SK-N-MC (cell line): ENCODE data around the gene LSM2.

Experiments used
- DNase-seq: peaks from one replicate; pipeline ENCODE4 v3.0.0-alpha.2; 2011; ENCODE audit warnings: low read depth, low spot score
- H3K27ac ChIP-seq: fragments of 200-600 bp; sonication (generic); 2 replicates; pipeline ENCODE4 v1.5.1; 2016; ENCODE audit warnings: mixed run types
- H3K36me3 ChIP-seq: fragments of 200-600 bp; sonication (generic); 2 replicates; pipeline ENCODE4 v1.6.1; 2017; ENCODE audit warnings: antibody characterized with exemption, low read length, mixed read lengths; ENCODE audit not compliant: insufficient read depth
- H3K4me3 ChIP-seq: fragments of 200-600 bp; sonication (generic); 2 replicates; pipeline ENCODE4 v1.5.1; 2016
- H3K9ac ChIP-seq: fragments of 200-600 bp; sonication (generic); 2 replicates; pipeline ENCODE4 v1.8.0; 2017; ENCODE audit warnings: mixed run types, mixed read lengths; ENCODE audit not compliant: insufficient read length
- H3K9me3 ChIP-seq: fragments of 200-600 bp; sonication (generic); 2 replicates; pipeline ENCODE4 v1.6.1; 2017; ENCODE audit warnings: low read depth, mild to moderate bottlenecking, antibody characterized with exemption, low read length, moderate library complexity, mixed read lengths
- EZH2 ChIP-seq: fragments of 200-600 bp; sonication (generic); IDR thresholded peaks from one replicate; pipeline ENCODE4 v1.6.1; 2017; ENCODE audit warnings: antibody characterized with exemption
- FOXP2 ChIP-seq: optimal IDR thresholded peaks from 2 replicates; pipeline ENCODE3; 2011; ENCODE audit warnings: mild to moderate bottlenecking, moderate library complexity; ENCODE audit not compliant: insufficient read depth; ENCODE audit errors: extremely low read length, control extremely low read depth
- POLR2AphosphoS5 ChIP-seq: IDR thresholded peaks from 2 replicates; pipeline ENCODE4 v1.6.1; 2012; ENCODE audit warnings: mild to moderate bottlenecking, low read depth, low read length, borderline replicate concordance

The LSM2 gene

DNA sequence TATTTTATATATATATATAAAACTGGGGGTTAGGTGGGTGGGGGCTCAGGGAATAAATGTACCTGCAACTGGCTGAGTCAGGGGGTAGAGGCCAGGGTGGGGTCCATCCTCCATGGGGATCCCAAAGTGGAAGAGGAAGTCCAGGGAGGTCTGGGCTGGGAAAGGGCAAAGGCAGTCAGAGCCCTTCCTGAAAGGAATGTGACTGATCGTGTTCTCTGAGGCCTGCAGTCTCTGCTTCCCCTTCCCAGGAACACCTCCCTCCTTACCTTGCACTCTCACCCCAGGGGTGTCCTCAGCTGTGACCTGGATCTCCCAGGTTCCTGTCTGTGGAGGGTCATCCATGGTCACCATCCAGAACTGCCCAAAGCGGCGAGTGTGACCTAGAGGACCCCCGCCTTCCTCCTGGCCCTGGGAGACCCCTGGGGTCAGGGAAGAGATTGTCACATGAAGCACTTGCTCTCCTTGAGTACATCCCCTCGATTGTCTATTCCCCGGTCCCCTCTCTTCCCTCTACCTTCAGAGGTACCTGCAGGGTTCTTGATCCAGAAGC is 39.6 kb downstream of the LSM2 start:
- no peaks in the 10 kb centered on the region for H3K9me3 ChIP-seq
- no peak for DNase-seq
- H3K27ac ChIP-seq = no peak overlapping the region
- peaks cover 14% of the 10 kb centered on the region for H3K36me3 ChIP-seq
- no peak overlapping the region for H3K4me3 ChIP-seq
- H3K9ac ChIP-seq = no peak overlapping the region
- TF ChIP-seq POLR2AphosphoS5 (no peak), EZH2 (no peak), FOXP2 (no peak)

DNA sequence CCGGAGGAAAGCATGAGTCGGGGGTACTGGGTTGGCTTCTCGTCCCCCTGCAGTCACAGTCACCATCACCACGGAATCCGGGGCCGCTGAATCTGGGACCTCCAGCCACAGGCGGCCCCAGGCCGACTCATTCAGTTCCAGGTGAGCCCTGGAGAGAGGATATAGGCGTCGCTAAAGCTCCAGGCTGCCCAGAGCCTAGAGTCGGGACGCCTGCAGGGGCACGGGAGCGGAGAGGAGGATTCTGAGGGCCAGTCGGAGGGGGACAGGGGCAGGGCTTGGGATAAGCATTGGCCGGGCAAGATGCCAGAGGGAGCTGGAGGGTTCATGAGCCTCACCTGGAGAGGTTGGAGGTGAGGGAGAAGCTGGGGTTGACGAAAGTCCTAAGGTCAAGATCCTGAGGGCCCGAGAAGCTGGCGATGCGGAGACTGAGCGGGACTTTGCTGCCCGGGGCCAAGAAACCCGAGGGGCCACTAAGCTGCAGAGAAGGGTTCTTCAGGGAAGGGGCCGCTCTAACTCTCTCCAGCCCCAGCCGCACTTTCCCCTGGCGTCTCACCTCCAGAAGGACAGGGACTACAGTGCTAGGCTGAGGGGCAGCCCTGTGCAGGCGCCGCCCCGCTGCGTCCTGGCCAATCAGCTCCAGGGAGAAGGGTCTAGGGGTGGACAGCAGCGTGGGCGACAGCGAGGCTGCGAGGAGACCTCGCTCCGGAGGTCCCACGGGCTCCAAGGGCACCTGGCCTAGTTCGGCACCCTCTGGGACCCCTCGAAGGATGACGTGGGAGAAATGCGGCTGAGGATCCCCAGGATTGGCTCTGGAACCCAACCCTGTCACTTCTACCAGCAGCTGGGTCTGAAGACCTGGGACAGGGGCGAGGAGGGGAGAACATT is 40.6 kb downstream of the LSM2 start:
- Histone ChIP-seq H3K9ac (no peak overlapping the region), H3K36me3 (peaks cover 24% of the 10 kb centered on the region), H3K4me3 (no peak overlapping the region), H3K9me3 (no peaks in the 10 kb centered on the region), H3K27ac (no peak overlapping the region)
- no peak for DNase-seq
- no peak for TF ChIP-seq POLR2AphosphoS5
- no peak for TF ChIP-seq FOXP2
- TF ChIP-seq EZH2 = no peak

DNA sequence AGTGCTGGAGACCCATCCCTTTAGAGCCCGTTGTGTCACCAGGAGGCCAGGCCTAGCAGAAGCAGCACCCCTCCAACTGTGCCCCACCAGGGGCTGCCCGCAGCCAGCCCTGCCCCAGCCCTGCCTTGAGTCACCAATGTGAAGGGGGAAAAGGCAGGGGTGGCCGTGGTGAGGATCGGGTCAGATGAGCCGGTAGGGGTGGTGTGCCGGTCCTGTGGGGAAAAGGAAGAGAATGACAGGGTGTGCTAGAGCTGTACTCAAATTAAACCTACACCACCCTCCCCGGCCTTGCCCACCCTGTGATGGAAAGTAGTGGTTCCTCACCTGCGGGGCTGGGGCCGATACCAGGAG is 41.2 kb downstream of the LSM2 start:
- no peak for TF ChIP-seq POLR2AphosphoS5
- Histone ChIP-seq H3K9ac (no peak overlapping the region), H3K9me3 (no peaks in the 10 kb centered on the region), H3K36me3 (peaks cover 30% of the 10 kb centered on the region), H3K27ac (no peak overlapping the region), H3K4me3 (no peak overlapping the region)
- DNase-seq = no peak

DNA sequence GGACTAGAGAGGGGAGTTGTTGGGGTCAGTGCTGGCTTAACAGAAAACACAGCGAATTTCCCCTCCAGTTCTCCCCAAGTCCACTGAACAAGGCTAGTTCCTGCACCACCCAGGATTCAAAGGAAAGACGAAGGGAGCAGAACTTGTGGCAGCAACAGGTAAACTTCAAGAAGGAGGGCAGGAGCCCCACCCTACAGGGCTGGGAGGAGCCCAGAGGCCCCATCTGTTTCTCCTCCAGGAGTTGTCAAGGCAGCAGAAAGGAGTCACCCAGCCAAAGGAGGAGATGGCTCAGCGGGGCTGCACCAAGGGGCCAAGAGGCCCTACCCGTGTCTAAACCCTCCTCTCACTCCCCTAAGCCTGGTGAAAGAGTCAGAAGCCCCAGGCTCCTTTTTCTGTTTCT is 42.6 kb downstream of the LSM2 start:
- no peak for DNase-seq
- no peak for TF ChIP-seq EZH2
- TF ChIP-seq POLR2AphosphoS5 = no peak
- TF ChIP-seq FOXP2 = no peak
- H3K36me3 ChIP-seq = peaks cover 42% of the 10 kb centered on the region
- H3K9ac ChIP-seq = no peak overlapping the region
- H3K9me3 ChIP-seq = no peaks in the 10 kb centered on the region
- H3K27ac ChIP-seq = peak overlapping the region; percentile 30; the same call in 1 of the 2 replicates
- H3K4me3 ChIP-seq = no peak overlapping the region

DNA sequence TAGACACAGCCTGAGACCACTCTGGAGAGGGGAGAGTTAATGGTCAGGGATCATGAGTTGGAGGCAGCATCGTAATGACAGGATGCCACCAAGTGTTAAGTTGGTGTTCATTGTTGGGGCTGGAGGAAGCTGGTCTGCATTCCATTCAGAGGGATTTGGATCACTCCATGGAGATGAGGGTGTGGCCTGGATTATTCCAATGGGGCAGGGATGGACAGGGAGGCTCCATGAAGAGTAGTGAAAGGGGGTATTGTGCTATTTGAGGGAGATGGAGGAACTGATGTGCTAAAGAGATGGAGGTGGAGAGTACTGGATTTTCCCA is 43.2 kb downstream of the LSM2 start:
- H3K9ac ChIP-seq = no peak overlapping the region
- no peaks in the 10 kb centered on the region for H3K9me3 ChIP-seq
- TF ChIP-seq EZH2 (no peak), FOXP2 (no peak), POLR2AphosphoS5 (no peak)
- no peak overlapping the region for H3K4me3 ChIP-seq
- H3K27ac ChIP-seq = no peak overlapping the region
- DNase-seq = no peak
- peaks cover 48% of the 10 kb centered on the region for H3K36me3 ChIP-seq

DNA sequence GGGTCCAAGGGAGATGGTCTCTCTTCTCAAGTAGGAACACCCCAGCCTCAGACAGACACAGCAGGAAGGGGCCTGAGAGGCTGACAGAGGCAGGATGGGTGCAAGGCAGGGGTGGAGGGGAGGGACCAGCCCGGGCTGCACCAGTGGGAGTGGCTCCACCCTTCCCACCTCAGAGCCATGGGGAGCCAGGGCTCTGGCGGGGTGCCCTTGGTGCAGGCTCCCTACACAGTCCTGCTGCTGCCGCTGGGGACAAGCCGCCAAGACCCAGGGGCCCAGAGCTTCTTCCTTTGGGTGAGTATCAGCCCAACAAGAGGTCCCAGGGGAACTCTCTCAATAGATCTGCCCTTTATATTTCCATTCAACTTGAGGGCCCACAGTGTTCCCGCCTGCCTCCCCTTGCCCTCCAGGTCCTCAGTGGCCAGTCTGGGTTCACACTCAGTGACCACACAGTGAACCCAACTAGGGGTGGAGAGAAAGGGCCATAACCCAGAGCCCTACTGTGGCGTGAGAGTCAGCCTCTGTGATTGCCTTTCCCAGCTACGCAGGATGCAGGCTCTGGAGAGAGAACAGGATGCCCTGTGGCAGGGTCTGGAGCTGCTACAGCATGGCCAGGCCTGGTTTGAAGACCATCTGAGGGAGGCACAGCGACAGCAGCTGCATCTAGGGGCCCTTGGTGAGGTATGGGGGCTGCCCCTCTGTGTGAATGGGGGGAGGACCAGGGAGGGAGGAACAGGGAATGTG is 43.7 kb downstream of the LSM2 start:
- H3K27ac ChIP-seq = no peak overlapping the region
- no peaks in the 10 kb centered on the region for H3K9me3 ChIP-seq
- no peak for TF ChIP-seq FOXP2
- no peak for TF ChIP-seq EZH2
- TF ChIP-seq POLR2AphosphoS5 = no peak
- DNase-seq = no peak
- peaks cover 54% of the 10 kb centered on the region for H3K36me3 ChIP-seq
- no peak overlapping the region for H3K4me3 ChIP-seq
- no peak overlapping the region for H3K9ac ChIP-seq

DNA sequence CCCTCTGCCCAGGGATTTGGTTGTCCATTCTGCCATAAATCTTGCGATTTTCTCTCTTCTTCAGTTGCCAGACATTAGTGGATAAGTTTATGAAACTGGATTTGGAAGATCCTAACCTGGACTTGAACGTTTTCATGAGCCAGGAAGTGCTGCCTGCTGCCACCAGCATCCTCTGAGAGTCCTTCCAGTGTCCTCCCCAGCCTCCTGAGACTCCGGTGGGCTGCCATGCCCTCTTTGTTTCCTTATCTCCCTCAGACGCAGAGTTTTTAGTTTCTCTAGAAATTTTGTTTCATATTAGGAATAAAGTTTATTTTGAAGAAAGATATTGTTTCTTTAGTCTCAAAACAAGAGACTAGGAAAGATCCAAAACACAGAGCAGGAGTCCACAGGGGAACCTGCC is 44.4 kb downstream of the LSM2 start, which contains the start of gene SAPCD1:
Gene SAPCD1, plus strand, starts transcription at position 301 of the 400 bp plus-strand sequence. CDS start 399 bp downstream, outside the sequence.
- Histone ChIP-seq H3K9me3 (no peaks in the 10 kb centered on the region), H3K36me3 (peaks cover 55% of the 10 kb centered on the region), H3K27ac (peak within 1 kb of the TSS; percentile 1; the same call in 1 of the 2 replicates), H3K4me3 (no peak within 1 kb of the TSS), H3K9ac (no peak within 1 kb of the TSS)
- TF ChIP-seq FOXP2 (no peak), EZH2 (no peak), POLR2AphosphoS5 (no peak)
- DNase-seq = no peak

GRCh38 chr6:31761343-31761742 is 45.4 kb downstream of the LSM2 start:
- peaks cover 55% of the 10 kb centered on the region for H3K36me3 ChIP-seq
- no peak overlapping the region for H3K9ac ChIP-seq
- no peak overlapping the region for H3K27ac ChIP-seq
- TF ChIP-seq FOXP2 (no peak), EZH2 (no peak), POLR2AphosphoS5 (no peak)
- no peaks in the 10 kb centered on the region for H3K9me3 ChIP-seq
- no peak overlapping the region for H3K4me3 ChIP-seq
- no peak for DNase-seq

DNA sequence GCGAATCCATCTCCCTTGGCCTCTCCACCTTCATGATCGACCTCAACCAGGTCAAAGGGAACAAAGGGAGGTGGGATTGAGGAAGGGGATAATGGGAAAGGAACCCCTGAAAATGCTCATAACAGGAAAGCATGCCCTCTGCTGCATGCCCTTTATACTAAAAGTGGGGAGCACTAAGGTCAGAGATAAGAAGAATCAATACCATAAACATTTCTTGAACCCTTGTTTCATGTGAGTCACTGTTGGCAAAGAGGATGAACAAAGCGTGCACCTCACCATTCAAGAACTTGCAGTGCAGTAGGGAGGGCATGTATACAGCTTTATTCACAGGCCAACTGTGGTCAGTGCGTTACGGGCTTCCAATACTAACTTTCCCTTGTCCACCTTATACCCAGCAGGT is 46.0 kb downstream of the LSM2 start:
- TF ChIP-seq EZH2 (no peak), POLR2AphosphoS5 (no peak), FOXP2 (no peak)
- H3K4me3 ChIP-seq = no peak overlapping the region
- no peak overlapping the region for H3K9ac ChIP-seq
- no peak overlapping the region for H3K27ac ChIP-seq
- H3K9me3 ChIP-seq = no peaks in the 10 kb centered on the region
- peaks cover 55% of the 10 kb centered on the region for H3K36me3 ChIP-seq
- no peak for DNase-seq
